Panc1 (cell line): ENCODE measurements around the gene SEPTIN2.

Source experiments
- CTCF ChIP-seq: fragments of 450-650 bp; IDR thresholded peaks from 2 replicates; pipeline ENCODE4 v1.5.1; 2017; ENCODE audit warnings: mild to moderate bottlenecking
- POLR2AphosphoS5 ChIP-seq: IDR thresholded peaks from 2 replicates; pipeline ENCODE4 v1.6.1; 2012; ENCODE audit warnings: mild to moderate bottlenecking, low read depth, low read length, moderate library complexity
- SIN3A ChIP-seq: IDR thresholded peaks from 2 replicates; pipeline ENCODE4 v1.6.1; 2012; ENCODE audit warnings: low read depth, mild to moderate bottlenecking, low read length, moderate library complexity, borderline replicate concordance; ENCODE audit not compliant: insufficient read depth
- TCF7L2 ChIP-seq: IDR thresholded peaks from 2 replicates; pipeline ENCODE4 v1.6.1; 2011; ENCODE audit warnings: mild to moderate bottlenecking, low read depth, low read length, inconsistent platforms
- TF ChIP-seq, protein P1 (sequence below), 2 experiments: IDR thresholded peaks; 2 replicates each; pipeline ENCODE4 v1.6.1; 2011 to 2012; ENCODE audit warnings: low read depth in 2 of 2, control low read depth in 1 of 2, low read length in 1 of 2, mild to moderate bottlenecking in 1 of 2, moderate library complexity in 1 of 2; ENCODE audit not compliant: insufficient read depth in 1 of 2

DNA sequence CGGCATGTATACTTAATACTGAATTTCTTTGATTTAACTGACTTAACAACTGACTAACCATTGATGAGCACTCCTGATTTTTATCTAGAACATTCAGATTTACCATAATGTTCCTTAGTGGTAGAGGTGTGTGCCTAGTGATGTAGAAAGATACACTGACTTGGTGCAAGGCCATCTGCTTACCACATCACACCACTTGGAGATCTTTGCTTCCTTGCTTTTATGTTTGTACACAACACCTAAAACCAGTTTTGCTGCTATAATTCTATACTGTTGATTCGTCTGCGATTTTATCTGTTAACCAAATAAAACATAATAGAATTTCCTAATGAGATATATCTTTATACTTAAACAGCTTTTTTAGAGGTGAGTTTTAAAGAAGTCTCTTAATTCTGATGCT, 36.5 kb downstream of the SEPTIN2 start:
- no peak for TF ChIP-seq CTCF
- no peak for TF ChIP-seq SIN3A
- no peak for TF ChIP-seq POLR2AphosphoS5
- TF ChIP-seq, protein P1, sequence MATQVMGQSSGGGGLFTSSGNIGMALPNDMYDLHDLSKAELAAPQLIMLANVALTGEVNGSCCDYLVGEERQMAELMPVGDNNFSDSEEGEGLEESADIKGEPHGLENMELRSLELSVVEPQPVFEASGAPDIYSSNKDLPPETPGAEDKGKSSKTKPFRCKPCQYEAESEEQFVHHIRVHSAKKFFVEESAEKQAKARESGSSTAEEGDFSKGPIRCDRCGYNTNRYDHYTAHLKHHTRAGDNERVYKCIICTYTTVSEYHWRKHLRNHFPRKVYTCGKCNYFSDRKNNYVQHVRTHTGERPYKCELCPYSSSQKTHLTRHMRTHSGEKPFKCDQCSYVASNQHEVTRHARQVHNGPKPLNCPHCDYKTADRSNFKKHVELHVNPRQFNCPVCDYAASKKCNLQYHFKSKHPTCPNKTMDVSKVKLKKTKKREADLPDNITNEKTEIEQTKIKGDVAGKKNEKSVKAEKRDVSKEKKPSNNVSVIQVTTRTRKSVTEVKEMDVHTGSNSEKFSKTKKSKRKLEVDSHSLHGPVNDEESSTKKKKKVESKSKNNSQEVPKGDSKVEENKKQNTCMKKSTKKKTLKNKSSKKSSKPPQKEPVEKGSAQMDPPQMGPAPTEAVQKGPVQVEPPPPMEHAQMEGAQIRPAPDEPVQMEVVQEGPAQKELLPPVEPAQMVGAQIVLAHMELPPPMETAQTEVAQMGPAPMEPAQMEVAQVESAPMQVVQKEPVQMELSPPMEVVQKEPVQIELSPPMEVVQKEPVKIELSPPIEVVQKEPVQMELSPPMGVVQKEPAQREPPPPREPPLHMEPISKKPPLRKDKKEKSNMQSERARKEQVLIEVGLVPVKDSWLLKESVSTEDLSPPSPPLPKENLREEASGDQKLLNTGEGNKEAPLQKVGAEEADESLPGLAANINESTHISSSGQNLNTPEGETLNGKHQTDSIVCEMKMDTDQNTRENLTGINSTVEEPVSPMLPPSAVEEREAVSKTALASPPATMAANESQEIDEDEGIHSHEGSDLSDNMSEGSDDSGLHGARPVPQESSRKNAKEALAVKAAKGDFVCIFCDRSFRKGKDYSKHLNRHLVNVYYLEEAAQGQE (IDR thresholded peaks at IDR 0.05; ENCODE audit: insufficient read depth in 1 of 2, low read depth in 2 of 2, low read length in 1 of 2) = no peak
- no peak for TF ChIP-seq TCF7L2
